Suprapubic skin (tissue), 3 donors: ENCODE measurements around the gene ZNF468.

Source experiments
- EP300 ChIP-seq: sonication (generic); formaldehyde crosslinking; IDR thresholded peaks from one replicate; pipeline ENCODE4 v1.6.1; 2017; ENCODE audit warnings: antibody characterized with exemption
- TF ChIP-seq, protein P1 (sequence below), 2 donors: fragments of 200-600 bp in 1 of 2; fragments of 450-650 bp in 1 of 2; sonication (generic) in 1 of 2; IDR thresholded peaks; one replicate each; pipeline ENCODE4 v1.5.1; 2016 to 2019; ENCODE audit warnings: antibody characterized with exemption in 2 of 2, mild to moderate bottlenecking in 1 of 2, moderate library complexity in 1 of 2

- TF ChIP-seq, protein P1, sequence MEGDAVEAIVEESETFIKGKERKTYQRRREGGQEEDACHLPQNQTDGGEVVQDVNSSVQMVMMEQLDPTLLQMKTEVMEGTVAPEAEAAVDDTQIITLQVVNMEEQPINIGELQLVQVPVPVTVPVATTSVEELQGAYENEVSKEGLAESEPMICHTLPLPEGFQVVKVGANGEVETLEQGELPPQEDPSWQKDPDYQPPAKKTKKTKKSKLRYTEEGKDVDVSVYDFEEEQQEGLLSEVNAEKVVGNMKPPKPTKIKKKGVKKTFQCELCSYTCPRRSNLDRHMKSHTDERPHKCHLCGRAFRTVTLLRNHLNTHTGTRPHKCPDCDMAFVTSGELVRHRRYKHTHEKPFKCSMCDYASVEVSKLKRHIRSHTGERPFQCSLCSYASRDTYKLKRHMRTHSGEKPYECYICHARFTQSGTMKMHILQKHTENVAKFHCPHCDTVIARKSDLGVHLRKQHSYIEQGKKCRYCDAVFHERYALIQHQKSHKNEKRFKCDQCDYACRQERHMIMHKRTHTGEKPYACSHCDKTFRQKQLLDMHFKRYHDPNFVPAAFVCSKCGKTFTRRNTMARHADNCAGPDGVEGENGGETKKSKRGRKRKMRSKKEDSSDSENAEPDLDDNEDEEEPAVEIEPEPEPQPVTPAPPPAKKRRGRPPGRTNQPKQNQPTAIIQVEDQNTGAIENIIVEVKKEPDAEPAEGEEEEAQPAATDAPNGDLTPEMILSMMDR (IDR thresholded peaks at IDR 0.05) = no peak
- TF ChIP-seq EP300 = no peak
Measured at GRCh38 chr19:52823676-52824075, 33.7 kb downstream of the ZNF468 start.
